22Rv1 (cell line): ENCODE data around the gene CCDC40.
"Not testable (repeated sequence)": the region's sequence is repeated elsewhere in the genome, so short reads cannot be mapped to it uniquely, and the experiment has no call there.

Experiments used
- H3K27ac ChIP-seq: fragments of 450-650 bp; 2 replicates; pipeline ENCODE4 v1.5.1; 2017
- ZFX ChIP-seq: fragments of 450-650 bp; IDR thresholded peaks from 2 replicates; pipeline ENCODE4 v1.6.1; 2017; ENCODE audit warnings: antibody characterized with exemption, borderline replicate concordance
- TF ChIP-seq, protein P1 (sequence below): fragments of 450-650 bp; IDR thresholded peaks from 2 replicates; pipeline ENCODE4 v1.5.1; 2017; ENCODE audit warnings: mild to moderate bottlenecking

CCDC40 gene

DNA sequence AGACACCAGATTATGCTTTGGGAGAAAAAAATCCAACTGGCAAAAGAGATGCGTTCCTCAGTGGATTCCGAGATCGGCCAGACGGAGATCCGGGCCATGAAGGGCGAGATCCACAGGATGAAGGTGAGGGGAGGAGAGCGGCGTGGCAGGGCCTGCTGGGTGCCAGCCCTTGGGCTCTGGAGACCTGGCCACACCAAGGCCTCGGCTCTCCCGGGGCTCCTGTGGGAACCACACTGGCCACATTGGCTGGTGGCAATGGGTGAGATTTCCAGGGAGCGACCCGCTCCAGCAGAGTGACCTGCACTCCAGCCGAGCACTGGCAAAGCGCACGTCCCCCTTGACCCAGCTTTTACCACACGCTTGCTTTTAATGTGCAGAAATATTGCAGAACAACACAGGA lies 53.3 kb downstream of the CCDC40 start:
- TF ChIP-seq, protein P1, sequence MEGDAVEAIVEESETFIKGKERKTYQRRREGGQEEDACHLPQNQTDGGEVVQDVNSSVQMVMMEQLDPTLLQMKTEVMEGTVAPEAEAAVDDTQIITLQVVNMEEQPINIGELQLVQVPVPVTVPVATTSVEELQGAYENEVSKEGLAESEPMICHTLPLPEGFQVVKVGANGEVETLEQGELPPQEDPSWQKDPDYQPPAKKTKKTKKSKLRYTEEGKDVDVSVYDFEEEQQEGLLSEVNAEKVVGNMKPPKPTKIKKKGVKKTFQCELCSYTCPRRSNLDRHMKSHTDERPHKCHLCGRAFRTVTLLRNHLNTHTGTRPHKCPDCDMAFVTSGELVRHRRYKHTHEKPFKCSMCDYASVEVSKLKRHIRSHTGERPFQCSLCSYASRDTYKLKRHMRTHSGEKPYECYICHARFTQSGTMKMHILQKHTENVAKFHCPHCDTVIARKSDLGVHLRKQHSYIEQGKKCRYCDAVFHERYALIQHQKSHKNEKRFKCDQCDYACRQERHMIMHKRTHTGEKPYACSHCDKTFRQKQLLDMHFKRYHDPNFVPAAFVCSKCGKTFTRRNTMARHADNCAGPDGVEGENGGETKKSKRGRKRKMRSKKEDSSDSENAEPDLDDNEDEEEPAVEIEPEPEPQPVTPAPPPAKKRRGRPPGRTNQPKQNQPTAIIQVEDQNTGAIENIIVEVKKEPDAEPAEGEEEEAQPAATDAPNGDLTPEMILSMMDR: no peak
- TF ChIP-seq ZFX: no peak
- no peak overlapping the region for H3K27ac ChIP-seq

DNA sequence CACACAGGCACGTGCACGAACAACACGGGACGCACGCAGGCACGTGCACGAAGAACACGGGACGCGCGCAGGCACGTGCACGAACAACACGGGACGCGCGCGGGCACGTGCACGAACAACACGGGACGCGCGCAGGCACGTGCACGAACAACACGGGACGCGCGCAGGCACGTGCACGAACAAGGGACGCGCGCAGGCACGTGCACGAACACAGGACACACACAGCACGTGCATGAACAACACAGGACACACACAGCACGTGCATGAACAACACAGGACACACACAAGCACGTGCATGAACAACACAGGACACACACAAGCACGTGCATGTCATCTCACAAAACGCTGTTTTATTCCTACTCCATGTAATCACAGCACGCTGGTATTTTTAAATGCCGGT lies 53.7 kb downstream of the CCDC40 start:
- H3K27ac ChIP-seq: not testable (repeated sequence)

DNA sequence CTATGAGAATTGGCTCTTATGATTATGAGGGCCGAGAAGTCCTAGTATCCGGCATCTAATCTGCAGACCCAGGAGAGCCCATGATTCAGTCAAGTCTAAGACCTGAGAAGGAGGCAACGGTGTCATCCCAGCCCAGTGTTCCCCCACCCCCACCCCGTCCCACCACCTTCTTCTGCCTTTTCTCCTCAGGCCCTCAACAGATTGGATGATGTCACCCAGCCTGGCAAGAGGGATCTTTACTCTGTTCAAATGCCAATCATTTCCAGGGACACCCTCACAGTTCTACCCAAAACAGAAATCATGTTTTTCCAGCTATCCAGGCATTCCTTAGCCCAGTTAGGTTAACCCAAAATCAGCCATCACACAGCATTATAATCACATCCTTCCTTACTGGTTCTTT lies 54.9 kb downstream of the CCDC40 start:
- TF ChIP-seq, protein P1: no peak
- no peak overlapping the region for H3K27ac ChIP-seq

DNA sequence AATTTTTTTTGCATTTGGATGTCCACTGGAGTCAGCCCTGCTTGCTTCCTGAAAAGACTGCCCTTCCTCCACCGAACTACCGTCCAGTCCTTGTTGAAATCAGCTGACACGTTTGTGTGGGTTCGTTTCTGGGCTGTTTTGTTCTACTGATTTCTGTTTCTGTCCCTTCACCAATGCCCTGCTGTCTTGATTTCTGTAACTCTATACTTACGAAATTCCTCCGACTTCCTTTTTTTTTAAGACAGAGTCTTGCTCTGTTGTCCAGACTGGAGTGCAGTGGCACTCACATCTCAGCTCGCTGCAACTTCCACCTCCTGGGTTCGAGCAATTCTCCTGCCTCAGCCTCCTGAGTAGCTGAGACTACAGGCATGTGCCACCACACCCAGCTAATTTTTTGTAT lies 56.5 kb downstream of the CCDC40 start:
- H3K27ac ChIP-seq: no peak overlapping the region
- TF ChIP-seq, protein P1: no peak
- TF ChIP-seq ZFX: no peak

DNA sequence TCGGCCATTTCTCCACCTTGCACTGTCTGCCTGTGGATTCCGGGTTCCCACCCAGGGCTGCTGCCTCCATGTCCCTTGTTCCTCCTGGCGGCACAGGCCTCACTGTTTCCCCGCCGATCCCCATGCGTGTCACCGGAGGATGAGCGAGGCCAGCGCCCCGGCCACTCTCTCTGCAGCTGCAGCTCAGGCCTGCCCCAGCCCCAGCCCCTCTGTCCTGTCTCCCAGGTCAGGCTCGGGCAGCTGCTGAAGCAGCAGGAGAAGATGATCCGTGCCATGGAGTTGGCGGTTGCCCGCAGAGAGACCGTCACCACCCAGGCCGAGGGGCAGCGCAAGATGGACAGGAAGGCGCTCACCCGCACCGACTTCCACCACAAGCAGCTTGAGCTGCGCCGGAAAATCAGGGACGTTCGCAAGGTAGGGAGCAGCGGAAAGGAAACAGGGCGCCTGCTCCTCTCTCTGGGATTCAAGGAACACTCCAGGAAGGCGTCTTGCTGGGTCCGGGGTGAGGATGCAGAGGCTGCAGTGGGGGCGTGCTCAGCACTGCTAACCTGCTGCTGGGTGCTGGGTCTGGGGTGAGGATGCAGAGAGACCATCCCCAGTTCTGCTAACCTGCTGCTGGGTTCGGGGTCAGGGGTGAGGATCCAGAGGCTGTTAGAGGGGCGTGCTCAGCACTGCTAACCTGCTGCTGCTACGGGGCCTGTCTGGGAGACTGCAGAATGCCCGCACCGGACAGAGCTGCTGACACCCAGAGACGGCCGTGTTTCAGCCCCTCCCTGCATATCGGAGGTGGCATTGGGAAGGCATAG lies 58.8 kb downstream of the CCDC40 start:
- TF ChIP-seq ZFX: no peak
- TF ChIP-seq, protein P1: no peak
- no peak overlapping the region for H3K27ac ChIP-seq

DNA sequence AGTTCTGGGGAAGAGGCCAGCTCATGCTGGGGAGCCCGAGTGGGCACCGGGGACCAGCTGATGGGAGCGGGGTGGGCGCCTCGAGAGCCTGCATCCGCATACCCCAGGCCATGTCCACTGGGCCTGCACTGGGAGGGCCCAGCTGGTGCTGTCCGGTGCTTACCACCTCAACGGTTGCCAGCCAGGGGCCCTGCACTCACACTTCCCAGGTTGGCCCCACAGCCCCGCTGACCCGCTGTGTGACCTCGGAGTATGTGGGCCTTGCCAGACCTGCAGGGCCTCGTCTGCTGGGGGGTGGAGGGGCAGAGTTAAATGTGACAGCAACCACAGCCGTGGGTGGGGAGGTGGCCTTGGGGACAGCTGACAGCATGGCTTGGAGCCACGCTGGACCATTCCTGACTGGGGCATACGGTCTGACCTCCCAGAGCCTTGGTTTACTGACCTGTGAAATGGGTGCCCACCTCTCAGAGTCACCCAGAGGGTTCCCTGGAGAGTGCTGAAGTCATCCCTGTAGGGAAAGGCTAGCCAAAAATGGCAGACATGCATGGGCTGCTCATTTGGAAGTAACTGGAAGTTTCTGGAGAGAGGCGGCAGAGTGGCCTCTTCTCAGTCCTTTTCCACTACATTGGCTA lies 59.5 kb downstream of the CCDC40 start:
- H3K27ac ChIP-seq: no peak overlapping the region
- TF ChIP-seq, protein P1: no peak
- no peak for TF ChIP-seq ZFX

DNA sequence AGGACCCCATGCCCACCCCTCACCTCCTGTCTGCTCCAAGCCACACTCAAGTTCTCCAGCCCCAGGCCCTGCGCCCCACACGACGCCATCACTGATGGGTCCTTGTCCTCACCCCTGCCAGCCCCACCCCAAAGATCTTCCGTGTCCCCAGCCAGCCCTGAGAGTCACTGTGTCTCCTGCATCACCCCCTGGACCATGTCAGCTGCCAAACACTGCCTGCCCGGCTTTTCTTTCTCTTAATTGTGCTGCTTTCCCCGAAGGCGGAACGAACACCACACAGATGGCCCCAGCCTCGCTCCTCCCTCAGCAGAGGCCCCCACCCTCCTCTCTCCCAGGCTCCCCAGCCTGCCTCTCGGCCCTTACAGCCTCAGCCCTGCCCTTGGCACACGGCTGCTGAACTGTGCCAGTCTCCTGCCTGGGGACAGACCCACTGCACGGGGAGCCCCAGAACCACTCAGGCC lies 60.1 kb downstream of the CCDC40 start:
- no peak overlapping the region for H3K27ac ChIP-seq

More for the DNA sequence above, 60.1 kb downstream of the CCDC40 start:
- TF ChIP-seq ZFX: no peak
- TF ChIP-seq, protein P1: no peak
